ENCODE measurements around the gene P2RX4. TPM values are rescaled to one million over a fixed set of nuclear protein-coding genes. Genes with fewer than 3 reads are reported as not detected.
"Not testable (repeated sequence)": the region's sequence is repeated elsewhere in the genome, so short reads cannot be mapped to it uniquely, and the experiment has no call there.

P2RX4 gene, protein sequence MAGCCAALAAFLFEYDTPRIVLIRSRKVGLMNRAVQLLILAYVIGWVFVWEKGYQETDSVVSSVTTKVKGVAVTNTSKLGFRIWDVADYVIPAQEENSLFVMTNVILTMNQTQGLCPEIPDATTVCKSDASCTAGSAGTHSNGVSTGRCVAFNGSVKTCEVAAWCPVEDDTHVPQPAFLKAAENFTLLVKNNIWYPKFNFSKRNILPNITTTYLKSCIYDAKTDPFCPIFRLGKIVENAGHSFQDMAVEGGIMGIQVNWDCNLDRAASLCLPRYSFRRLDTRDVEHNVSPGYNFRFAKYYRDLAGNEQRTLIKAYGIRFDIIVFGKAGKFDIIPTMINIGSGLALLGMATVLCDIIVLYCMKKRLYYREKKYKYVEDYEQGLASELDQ
- 4.7 TPM for total RNA-seq
- long read RNA-seq, partial matches to known transcripts: 0 of 6 reads
- long read RNA-seq, other reads (novel, unspliced or antisense): 2 of 6 reads

DNA sequence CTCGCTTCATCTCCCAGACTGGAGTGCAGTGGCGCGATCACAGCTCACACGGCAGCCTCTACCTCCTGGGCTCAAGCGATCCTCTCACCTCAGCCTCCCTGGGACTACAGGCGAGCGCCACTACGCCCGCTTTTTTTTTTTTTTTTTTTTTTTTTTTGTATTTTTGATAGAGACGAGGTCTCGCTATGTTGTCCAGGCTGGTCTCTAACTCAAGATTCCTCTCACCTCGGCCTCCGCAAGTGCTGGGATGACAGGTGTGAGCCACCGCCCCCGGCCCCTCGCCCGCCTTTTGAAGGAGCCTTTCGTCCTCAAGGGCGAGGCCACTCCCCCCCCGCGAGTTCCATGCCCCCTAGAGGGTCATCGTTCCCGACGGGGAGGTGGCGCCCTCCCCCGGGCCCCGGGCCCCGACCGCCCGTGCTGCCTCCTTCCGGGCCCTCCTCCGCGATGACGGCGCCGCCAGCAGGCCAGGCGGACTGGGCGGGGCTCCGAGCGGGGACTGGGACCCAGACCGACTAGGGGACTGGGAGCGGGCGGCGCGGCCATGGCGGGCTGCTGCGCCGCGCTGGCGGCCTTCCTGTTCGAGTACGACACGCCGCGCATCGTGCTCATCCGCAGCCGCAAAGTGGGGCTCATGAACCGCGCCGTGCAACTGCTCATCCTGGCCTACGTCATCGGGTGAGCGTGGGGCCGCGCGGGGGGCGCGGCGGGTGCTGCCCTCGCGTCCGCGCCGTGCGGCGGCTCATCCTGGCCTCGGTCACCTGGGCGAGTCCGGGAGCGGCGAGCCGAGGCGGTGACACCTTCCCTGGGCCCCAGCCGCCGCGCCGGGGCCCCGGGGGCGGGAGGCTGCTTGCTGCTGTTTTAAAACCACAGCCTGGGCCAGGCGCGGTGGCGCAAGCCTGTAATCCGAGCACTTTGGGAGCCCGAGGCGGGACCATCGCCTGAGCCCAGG lies at the start of gene P2RX4:
Gene P2RX4 (plus strand): TSS at position 506 of the 949 bp plus-strand sequence. CDS start 36 bp downstream, at position 542.
- DNase-seq (ENCODE audit: missing footprints): peak; percentile 94
- intact Hi-C loops (cut with DNase I): loop anchor here (5.0 kb wide), 1 partner anchor 83 kb away; no protein-coding TSS in a partner anchor

DNA sequence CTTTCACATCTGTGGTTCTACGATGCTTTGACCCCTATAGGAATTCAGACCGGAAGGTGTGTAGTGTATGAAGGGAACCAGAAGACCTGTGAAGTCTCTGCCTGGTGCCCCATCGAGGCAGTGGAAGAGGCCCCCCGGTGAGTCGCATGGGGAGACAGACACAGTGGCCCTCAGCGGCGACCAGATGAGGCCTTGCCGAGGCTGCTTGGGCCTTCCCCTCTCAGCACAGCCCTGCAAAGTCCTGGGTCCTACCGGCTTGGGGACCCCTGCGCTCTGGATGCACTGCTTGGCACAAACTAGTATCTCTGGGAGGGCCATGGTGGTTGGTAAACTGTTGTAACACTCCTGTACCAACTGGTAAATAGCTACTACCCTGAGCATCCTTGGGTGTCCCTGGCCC lies 47.5 kb upstream of the P2RX4 start:
- DNase-seq (ENCODE audit: missing footprints) (no peak), ATAC-seq (no peak)
- intact Hi-C loops (cut with DNase I): no loop called here

More for the DNA sequence above, at the start of gene P2RX4:
- peak; percentile 92 for ATAC-seq

DNA sequence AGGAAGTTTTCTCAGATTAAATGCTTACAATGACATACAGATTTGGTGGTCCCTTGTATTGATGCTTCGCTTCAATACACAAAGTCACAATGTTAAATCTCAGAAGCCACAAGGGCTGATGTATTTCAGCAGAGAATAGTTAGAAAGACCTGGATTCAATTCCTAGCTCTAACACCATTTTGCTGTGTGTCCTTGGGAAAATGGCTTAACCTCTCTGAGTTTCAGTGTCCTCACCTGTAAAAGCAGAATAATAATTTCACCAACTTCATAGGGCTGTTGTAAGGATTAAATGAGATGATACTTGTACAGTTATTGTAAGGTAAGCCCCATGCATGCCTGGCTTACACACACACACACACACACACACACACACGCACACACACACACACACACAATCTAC lies 46.9 kb upstream of the P2RX4 start:
- no peak for ATAC-seq
- no peak for DNase-seq (ENCODE audit: missing footprints)
- intact Hi-C loops (cut with DNase I): no loop called here

DNA sequence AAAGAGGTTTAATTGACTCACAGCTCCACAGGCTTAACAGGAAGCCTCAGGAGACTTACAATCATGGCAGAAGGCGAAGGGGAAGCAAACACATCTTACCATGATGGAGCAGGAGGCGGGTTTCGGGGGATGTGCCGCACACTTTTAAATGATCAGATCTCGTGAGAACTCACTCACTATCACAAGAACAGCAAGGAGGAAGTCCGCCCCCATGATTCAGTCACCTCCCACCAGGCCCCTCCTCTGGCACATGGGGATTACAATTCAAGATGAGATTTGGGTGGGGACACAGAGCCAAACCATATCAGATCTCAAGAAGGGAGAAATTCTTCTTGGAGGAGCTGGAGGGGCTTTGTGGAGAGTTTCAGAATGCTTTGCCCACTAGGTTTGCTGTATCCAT lies 45.1 kb upstream of the P2RX4 start:
- DNase-seq (ENCODE audit: missing footprints); ATAC-seq; intact Hi-C loops (cut with DNase I): not testable (repeated sequence)

DNA sequence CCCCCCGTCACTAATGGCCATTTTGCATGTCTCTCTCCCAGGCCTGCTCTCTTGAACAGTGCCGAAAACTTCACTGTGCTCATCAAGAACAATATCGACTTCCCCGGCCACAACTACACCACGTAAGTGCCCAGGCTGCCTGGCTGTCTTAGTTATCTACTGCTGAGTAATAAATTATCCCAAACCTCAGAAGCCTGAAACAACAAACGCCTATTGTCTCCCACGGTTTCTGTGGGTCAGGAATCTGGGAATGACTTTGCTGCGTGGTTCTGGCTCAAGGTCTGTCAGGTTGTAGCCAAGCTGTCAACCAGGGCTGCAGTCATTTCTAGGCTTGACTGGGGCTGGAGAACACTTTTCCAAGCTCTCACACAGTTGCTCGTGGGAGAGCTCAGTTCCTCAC lies 44.6 kb upstream of the P2RX4 start:
- intact Hi-C loops (cut with DNase I): no loop called here
- no peak for ATAC-seq
- DNase-seq (ENCODE audit: missing footprints): no peak

DNA sequence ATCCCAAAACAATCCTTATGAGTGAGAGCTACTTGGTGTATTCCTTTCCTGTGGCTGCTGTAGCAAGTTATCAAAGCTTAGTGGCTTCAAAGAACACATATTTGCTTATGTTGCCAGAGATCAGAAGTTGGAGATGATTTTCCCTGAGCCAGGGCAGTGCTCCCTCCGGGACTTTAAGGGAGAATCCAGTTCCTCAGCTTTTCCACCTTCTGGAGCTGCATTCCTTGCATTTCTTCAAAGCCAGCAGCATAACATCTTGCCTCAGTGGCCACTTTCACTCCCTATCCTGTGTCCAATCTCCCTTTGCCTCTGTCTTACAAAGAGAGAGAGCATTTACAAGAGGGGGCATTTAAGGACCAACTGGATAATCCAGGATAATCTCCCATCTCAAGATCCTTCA lies 43.6 kb upstream of the P2RX4 start:
- no peak for ATAC-seq
- DNase-seq (ENCODE audit: missing footprints): no peak
- intact Hi-C loops (cut with DNase I): no loop called here

DNA sequence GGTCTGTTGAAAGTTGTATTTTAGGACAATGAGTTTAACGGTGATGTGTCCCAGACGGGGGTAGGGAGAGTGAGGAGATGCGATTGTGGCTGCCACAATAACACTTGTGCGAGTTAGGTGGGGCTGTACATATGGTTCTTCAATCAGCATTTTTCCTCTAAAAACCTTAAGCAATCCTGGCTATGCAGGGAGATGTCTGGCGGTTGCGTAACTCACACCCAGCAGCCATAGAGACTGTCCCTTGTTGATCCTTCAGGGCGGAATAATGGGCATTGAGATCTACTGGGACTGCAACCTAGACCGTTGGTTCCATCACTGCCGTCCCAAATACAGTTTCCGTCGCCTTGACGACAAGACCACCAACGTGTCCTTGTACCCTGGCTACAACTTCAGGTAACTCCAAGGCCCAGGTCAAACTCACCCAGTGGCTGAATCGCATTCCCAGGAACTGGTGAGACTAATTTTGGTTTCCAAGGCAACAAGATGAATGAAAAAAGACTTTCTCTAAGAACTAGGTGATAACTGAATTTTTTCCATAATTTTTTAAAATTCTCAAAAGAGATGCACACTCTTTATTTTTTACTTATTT lies 42.6 kb upstream of the P2RX4 start:
- DNase-seq (ENCODE audit: missing footprints) (no peak), ATAC-seq (no peak)
- intact Hi-C loops (cut with DNase I): no loop called here

DNA sequence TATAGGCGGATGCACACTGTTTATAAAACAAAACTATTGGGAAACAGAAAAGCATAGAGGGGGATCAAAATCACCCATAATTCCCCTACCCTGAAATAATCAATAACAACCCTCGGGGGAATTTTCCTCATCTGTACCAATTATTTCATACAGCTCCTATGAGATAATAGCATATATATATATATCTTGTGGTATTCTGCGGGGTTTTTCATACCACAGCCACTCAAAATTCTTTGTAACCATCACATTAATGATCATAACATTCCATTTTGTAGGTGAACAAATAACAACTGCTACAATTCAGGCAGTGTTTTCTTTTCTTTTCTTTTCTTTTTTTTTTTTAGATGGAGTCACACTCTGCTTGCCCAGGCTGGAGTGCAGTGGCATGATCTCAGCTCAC lies 42.0 kb upstream of the P2RX4 start:
- DNase-seq (ENCODE audit: missing footprints): no peak
- ATAC-seq: no peak
- intact Hi-C loops (cut with DNase I): no loop called here

DNA sequence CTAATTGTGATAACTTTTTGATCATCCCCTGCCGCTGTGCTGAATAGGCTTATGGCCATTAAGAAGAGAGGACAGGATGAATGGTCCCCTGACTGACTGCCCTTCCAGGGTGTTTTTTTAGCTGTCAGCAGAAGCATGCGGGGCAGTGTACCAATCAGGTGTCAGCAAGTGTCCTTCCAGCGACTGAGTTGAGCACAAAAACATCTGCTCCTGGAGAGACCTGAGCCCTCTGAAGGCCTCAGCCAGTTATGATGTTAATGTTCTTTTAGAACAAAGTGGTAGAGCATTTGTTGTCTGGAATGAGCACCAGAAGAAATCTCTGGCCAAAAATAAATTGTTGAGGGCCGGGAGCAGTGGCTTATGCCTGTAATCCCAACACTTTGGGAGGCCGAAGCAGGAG lies 39.8 kb upstream of the P2RX4 start:
- DNase-seq (ENCODE audit: missing footprints) (no peak), ATAC-seq (no peak)
- intact Hi-C loops (cut with DNase I): no loop called here

DNA sequence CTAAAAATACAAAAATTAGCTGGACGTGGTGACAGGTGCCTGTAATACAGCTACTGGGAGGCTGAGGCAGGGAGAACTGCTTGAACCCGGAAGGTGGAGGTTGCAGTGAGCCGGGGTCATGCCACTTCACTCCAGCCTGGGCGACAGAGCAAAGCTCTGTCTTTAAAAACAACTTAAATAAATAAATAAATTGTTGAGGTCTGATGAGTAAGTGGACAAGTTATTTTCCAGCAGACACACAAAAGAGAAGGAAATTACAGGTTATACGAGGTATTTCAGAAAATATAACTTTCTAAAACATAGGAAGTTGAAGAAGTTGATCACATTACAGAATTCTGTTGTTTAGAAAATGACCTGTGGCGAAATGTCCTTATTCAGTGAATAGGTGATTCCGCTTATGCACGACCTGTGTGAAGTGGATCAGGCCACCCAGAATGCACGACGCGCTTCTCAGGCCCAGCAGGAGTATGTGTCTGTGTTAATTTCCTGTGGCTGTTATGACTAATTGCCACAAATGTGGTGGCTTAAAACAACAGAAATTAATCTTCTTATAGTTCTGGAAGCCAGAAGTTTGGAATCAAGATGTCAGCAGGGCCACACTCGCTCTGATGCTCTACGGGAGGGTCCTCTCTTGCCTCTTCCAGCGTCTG lies 39.2 kb upstream of the P2RX4 start:
- intact Hi-C loops (cut with DNase I): no loop called here
- ATAC-seq: no peak
- no peak for DNase-seq (ENCODE audit: missing footprints)

DNA sequence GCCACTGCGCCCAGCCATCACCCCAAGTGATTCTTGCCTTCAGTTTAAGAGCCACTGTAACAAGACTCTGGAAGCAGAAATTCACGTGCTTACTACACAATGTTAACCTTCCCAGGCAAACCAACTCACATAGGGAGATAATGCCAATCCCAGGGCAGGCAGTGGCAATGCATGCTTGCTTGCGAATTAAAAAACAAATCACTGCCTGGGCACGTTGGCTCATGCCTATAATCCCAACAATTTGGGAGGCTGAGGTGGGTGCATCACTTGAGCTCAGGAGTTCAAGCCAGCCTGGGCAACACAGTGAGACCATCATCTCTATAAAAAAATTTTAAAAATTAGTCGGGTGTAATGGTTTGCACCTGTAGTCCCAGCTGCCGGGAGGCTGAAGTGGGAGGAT lies 37.8 kb upstream of the P2RX4 start:
- ATAC-seq (no peak), DNase-seq (ENCODE audit: missing footprints) (no peak)
- intact Hi-C loops (cut with DNase I): no loop called here

DNA sequence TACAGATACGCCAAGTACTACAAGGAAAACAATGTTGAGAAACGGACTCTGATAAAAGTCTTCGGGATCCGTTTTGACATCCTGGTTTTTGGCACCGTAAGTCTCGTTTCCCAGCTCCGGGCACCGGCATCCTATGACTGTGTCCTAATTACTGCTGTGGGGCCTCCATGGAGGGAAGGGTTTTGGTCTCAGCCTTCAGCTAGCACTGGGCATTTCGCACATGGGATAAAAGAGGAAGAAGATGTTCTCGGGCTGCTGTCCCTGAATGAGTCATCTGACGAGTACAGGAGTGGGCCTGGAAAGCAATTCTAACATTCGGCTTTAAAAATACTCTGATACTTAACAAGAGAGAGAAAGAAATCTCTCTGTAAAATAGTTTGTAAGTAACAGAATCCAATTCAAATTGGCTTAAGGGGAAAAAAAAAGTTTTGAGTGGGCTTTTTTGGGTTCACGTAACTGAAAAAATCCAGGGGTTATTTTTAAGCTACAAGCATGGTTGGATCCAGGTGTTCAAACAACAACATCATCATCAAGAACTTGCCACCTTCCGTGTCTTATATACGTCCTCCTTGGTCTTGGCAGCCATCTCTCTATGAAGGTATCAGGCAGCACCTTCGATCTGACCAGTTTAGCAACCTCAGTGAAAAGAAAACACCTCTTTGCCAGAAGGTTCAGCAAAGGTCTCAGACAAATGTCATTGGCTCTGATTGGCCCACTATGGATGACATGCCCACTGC lies 34.4 kb upstream of the P2RX4 start:
- ATAC-seq: peak; percentile 62
- intact Hi-C loops (cut with DNase I): no loop called here
- DNase-seq (ENCODE audit: missing footprints): no peak

DNA sequence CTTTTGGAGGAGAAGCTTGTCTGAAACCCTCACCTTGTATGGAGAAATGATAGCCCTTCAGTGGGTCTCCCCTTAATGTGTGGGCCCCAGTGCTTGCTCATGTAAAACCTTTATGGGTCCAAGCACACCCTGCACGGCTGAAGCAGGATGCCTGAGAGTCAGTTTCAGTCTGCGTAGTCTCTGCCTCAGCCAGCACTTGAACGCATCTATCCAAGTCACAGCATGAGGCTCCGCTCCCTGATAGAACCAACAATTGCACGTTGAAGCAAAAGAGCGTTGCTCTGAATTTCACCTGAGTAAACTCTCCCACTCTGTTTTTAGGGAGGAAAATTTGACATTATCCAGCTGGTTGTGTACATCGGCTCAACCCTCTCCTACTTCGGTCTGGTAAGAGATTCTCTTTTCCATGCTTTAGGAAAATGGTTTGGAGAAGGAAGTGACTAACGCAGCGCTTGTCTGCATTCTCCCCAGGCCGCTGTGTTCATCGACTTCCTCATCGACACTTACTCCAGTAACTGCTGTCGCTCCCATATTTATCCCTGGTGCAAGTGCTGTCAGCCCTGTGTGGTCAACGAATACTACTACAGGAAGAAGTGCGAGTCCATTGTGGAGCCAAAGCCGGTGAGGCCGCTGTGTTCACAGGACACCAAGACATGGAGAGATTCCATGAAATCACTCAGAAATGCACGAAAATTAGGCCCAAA lies 33.0 kb upstream of the P2RX4 start:
- intact Hi-C loops (cut with DNase I): no loop called here
- ATAC-seq (no peak), DNase-seq (ENCODE audit: missing footprints) (no peak)

DNA sequence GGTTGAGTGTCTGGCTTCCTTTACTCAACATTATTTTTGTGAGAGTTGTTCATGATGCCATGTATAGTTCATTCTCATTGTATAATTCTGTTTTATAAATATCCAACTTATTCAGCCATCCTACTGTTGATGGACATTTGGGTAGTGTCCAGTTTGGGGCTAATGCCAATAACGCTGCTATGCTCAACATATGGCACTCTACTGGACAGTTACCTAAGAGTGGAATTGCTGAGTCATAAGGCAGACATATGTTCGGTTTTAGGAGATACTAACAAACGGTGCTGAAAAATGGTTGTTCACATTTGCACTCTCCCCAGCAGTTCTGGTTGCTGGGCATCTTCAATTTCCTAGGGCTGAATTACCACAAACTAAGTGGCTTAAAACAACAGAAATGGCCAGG lies 28.7 kb upstream of the P2RX4 start:
- intact Hi-C loops (cut with DNase I): no loop called here
- DNase-seq (ENCODE audit: missing footprints): no peak
- no peak for ATAC-seq

DNA sequence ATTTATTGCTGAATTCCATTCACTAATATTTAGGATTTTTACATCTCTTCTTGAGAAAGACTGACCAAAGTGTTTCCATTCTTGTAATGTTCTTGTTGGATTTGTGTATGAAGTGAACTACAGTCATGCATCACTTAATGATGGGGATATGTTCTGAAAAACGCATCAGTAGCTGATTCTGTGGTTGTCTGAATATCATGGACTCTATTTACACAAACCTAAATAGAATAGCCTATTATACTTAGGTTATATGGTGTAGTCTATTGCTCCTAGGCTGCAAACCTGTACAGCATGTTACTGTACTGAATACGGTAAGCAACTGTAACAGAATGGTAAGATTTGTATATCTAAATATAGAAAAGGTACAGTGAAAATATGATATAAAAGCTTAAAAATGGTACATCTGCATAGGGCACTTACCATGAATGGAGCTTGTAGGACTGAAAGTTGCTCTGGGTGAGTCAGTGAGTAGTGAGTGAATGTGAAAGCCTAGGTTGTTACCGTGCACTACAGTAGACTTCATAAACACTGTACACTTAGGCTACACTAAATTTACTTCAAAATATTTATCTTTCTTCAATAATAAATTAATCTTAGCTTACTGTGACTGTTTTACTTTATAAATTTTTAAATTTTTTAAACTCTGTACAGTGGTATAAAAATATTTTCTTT lies 27.6 kb upstream of the P2RX4 start:
- intact Hi-C loops (cut with DNase I): no loop called here
- DNase-seq (ENCODE audit: missing footprints) (no peak), ATAC-seq (no peak)

DNA sequence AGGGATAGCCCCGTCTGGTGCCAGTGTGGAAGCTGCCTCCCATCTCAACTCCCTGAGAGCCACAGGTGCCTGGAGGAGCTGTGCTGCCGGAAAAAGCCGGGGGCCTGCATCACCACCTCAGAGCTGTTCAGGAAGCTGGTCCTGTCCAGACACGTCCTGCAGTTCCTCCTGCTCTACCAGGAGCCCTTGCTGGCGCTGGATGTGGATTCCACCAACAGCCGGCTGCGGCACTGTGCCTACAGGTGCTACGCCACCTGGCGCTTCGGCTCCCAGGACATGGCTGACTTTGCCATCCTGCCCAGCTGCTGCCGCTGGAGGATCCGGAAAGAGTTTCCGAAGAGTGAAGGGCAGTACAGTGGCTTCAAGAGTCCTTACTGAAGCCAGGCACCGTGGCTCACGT lies 25.5 kb upstream of the P2RX4 start:
- no peak for ATAC-seq
- intact Hi-C loops (cut with DNase I): no loop called here
- DNase-seq (ENCODE audit: missing footprints): no peak

Data from Right ventricle myocardium inferior (tissue), 1 donor.